ENCODE results near the gene HSPB7. TPM values are rescaled to one million over a fixed set of nuclear protein-coding genes. Genes with fewer than 3 reads are reported as not detected.
"Not testable (repeated sequence)": the region's sequence is repeated elsewhere in the genome, so short reads cannot be mapped to it uniquely, and the experiment has no call there.

Gene HSPB7
- total RNA-seq, 1 experiment from 2014 or later = not detected

- Mint-ChIP-seq H3K27ac (ENCODE audit: unreplicated experiment) (no peak overlapping the region), H3K9me3 (ENCODE audit: unreplicated experiment) (no peaks in the 10 kb centered on the region), H3K27me3 (ENCODE audit: insufficient read depth, unreplicated experiment) (no peaks in the 10 kb centered on the region), H3K4me3 (ENCODE audit: unreplicated experiment) (no peak overlapping the region), H3K36me3 (ENCODE audit: insufficient read depth, unreplicated experiment) (no peaks in the 10 kb centered on the region), H3K4me1 (ENCODE audit: low read depth, unreplicated experiment) (no peaks in the 10 kb centered on the region)
- Histone ChIP-seq H3K4me1 (no peaks in the 10 kb centered on the region), H3K4me3 (ENCODE audit: low read depth, low read length) (no peak overlapping the region), H3K36me3 (ENCODE audit: control insufficient read depth, insufficient read depth, low read length) (no peaks in the 10 kb centered on the region), H3K9me3 (no peaks in the 10 kb centered on the region), H3K27me3 (replicated peaks; ENCODE audit: control insufficient read depth, insufficient read depth, low read length) (no peaks in the 10 kb centered on the region)
- no peak for TF ChIP-seq CTCF (IDR thresholded peaks at IDR 0.05; ENCODE audit: insufficient read depth in 1 of 2, low read depth in 1 of 2, low read length in 1 of 2, severe bottlenecking in 1 of 2, unreplicated experiment in 1 of 2)
- no peak for DNase-seq
- ChIA-PET CTCF (interaction anchor here (0.6 kb wide), 1 partner anchor 20 kb away, joined by 3 read pairs; no protein-coding TSS in a partner anchor), POLR2A (no interaction called here)
- no TSS peak for BruUV-seq (replicated peaks)
- intact Hi-C loops (cut with micrococcal nuclease; ENCODE audit: unreplicated experiment) = no loop called here
Observed at GRCh38 chr1:16028237-16029002, 10.6 kb upstream of the HSPB7 start.

- Mint-ChIP-seq H3K4me1 (ENCODE audit: low read depth, unreplicated experiment) (no peaks in the 10 kb centered on the region), H3K36me3 (ENCODE audit: insufficient read depth, unreplicated experiment) (no peaks in the 10 kb centered on the region), H3K4me3 (ENCODE audit: unreplicated experiment) (peak overlapping the region; percentile 38), H3K27me3 (ENCODE audit: insufficient read depth, unreplicated experiment) (no peaks in the 10 kb centered on the region), H3K27ac (ENCODE audit: unreplicated experiment) (no peak overlapping the region), H3K9me3 (ENCODE audit: unreplicated experiment) (no peaks in the 10 kb centered on the region)
- Histone ChIP-seq H3K27me3 (replicated peaks; ENCODE audit: control insufficient read depth, insufficient read depth, low read length) (no peaks in the 10 kb centered on the region), H3K36me3 (ENCODE audit: control insufficient read depth, insufficient read depth, low read length) (no peaks in the 10 kb centered on the region), H3K4me1 (no peaks in the 10 kb centered on the region), H3K9me3 (no peaks in the 10 kb centered on the region), H3K4me3 (ENCODE audit: low read depth, low read length) (no peak overlapping the region)
- intact Hi-C loops (cut with micrococcal nuclease; ENCODE audit: unreplicated experiment) = no loop called here
- DNase-seq = peak; percentile 49 to 64
- ChIA-PET POLR2A (no interaction called here), CTCF (no interaction called here)
- TF ChIP-seq CTCF (IDR thresholded peaks at IDR 0.05; ENCODE audit: insufficient read depth in 1 of 2, low read depth in 1 of 2, low read length in 1 of 2, severe bottlenecking in 1 of 2, unreplicated experiment in 1 of 2) = no peak
- BruUV-seq (replicated peaks) = no TSS peak
Observed at GRCh38 chr1:16026723-16027484, 9.1 kb upstream of the HSPB7 start.

GRCh38 chr1:16026302-16026701 lies 8.5 kb upstream of the HSPB7 start:
- POLR2A ChIA-PET; H3K9me3 ChIP-seq; H3K4me3 Mint-ChIP-seq (ENCODE audit: unreplicated experiment); H3K4me3 ChIP-seq (ENCODE audit: low read depth, low read length); intact Hi-C loops (cut with micrococcal nuclease; ENCODE audit: unreplicated experiment); H3K4me1 ChIP-seq; H3K27ac Mint-ChIP-seq (ENCODE audit: unreplicated experiment); H3K27me3 Mint-ChIP-seq (ENCODE audit: insufficient read depth, unreplicated experiment); H3K36me3 Mint-ChIP-seq (ENCODE audit: insufficient read depth, unreplicated experiment); H3K27me3 ChIP-seq (replicated peaks; ENCODE audit: control insufficient read depth, insufficient read depth, low read length); H3K36me3 ChIP-seq (ENCODE audit: control insufficient read depth, insufficient read depth, low read length); BruUV-seq (replicated peaks); H3K4me1 Mint-ChIP-seq (ENCODE audit: low read depth, unreplicated experiment); DNase-seq; H3K9me3 Mint-ChIP-seq (ENCODE audit: unreplicated experiment): not testable (repeated sequence)
- CTCF ChIA-PET = interaction anchor here (0.6 kb wide), 1 partner anchor 69 kb away, joined by 5 read pairs; no protein-coding TSS in a partner anchor
